PC-9 (cell line): Measurements from ENCODE around the gene MOB3B. TPM values are rescaled to one million over a fixed set of nuclear protein-coding genes. Genes with fewer than 3 reads are reported as not detected.
A peak's percentile ranks its signal among the peaks of the same experiment; 100 is the strongest.

Source experiments
- BruUV-seq: library from RNA; stranded (reverse); fragments of 400-500 nt; replicated peaks from 2 replicates; lab custom pipeline; 2021; lab: Mats Ljungman, UMichigan
- CTCF ChIA-PET: fragments of 300-600 bp; sonication (Branson Sonifier 250); formaldehyde crosslinking; loops from one replicate; lab custom pipeline; 2022; ENCODE audit warnings: antibody characterized with exemption; lab: Charles Lee
- POLR2A ChIA-PET: fragments of 300-600 bp; sonication (Branson Sonifier 250); formaldehyde crosslinking; loops from one replicate; lab custom pipeline; 2022; ENCODE audit warnings: antibody characterized with exemption; ENCODE audit not compliant: unreplicated experiment; lab: Charles Lee
- DNase-seq, 2 experiments: peaks; one replicate each; pipeline versions ENCODE4 v3.0.0 to v3.0.0-alpha.2; 2015 to 2022; ENCODE audit warnings: mixed read lengths in 1 of 2
- H2AFZ ChIP-seq: fragments of 200-600 bp; sonication (generic); 2 replicates; pipeline ENCODE4 v1.8.1; 2017; ENCODE audit warnings: antibody characterized with exemption
- H3F3A ChIP-seq: fragments of 200-600 bp; sonication (generic); 2 replicates; pipeline ENCODE4 v1.8.1; 2017; ENCODE audit warnings: antibody characterized with exemption, mild to moderate bottlenecking, low read depth; ENCODE audit not compliant: insufficient read depth
- H3K27ac ChIP-seq: fragments of 200-600 bp; sonication (generic); 2 replicates; pipeline ENCODE4 v1.6.1; 2016; ENCODE audit warnings: mixed run types
- H3K27me3 ChIP-seq: fragments of 200-600 bp; sonication (generic); 2 replicates; pipeline ENCODE4 v1.6.1; 2016; ENCODE audit warnings: low read depth, mixed run types; ENCODE audit not compliant: insufficient read depth
- H3K36me3 ChIP-seq: fragments of 200-600 bp; sonication (generic); 2 replicates; pipeline ENCODE4 v1.6.1; 2016; ENCODE audit warnings: low read depth, mixed run types
- H3K4me1 ChIP-seq: fragments of 200-600 bp; sonication (generic); replicated peaks from 2 replicates; pipeline ENCODE4 v1.6.1; 2016; ENCODE audit warnings: mixed run types; ENCODE audit not compliant: insufficient read depth
- H3K4me2 ChIP-seq: fragments of 200-600 bp; sonication (generic); 2 replicates; pipeline ENCODE4 v1.6.1; 2017; ENCODE audit warnings: mixed run types
- H3K4me3 ChIP-seq: fragments of 200-600 bp; sonication (generic); 2 replicates; pipeline ENCODE4 v1.6.1; 2016; ENCODE audit warnings: mixed run types
- H3K79me2 ChIP-seq: fragments of 200-600 bp; sonication (generic); 2 replicates; pipeline ENCODE4 v1.6.1; 2017; ENCODE audit warnings: low read depth, mixed run types
- H3K9me2 ChIP-seq: fragments of 200-600 bp; sonication (generic); 2 replicates; pipeline ENCODE4 v1.8.1; 2017; ENCODE audit warnings: mild to moderate bottlenecking; ENCODE audit not compliant: insufficient read depth
- H3K9me3 ChIP-seq: fragments of 200-600 bp; sonication (generic); 2 replicates; pipeline ENCODE4 v1.8.1; 2016; ENCODE audit warnings: low read depth; ENCODE audit not compliant: insufficient read depth
- H4K20me1 ChIP-seq: fragments of 200-600 bp; sonication (generic); 2 replicates; pipeline ENCODE4 v1.8.1; 2017; ENCODE audit not compliant: insufficient read depth
- EZH2 ChIP-seq: fragments of 200-600 bp; sonication (generic); IDR thresholded peaks from 2 replicates; pipeline ENCODE4 v1.8.0; 2017; ENCODE audit warnings: antibody characterized with exemption, low read depth
- intact Hi-C: fragments of 100-400 bp; cut with micrococcal nuclease; formaldehyde crosslinking; loops from one replicate; pipeline ENCODE4 v1.10.0; 2022; ENCODE audit not compliant: unreplicated experiment
- total RNA-seq: library from RNA; stranded (reverse); gene quantifications from 2 replicates; pipeline ENCODE4 v1.2.3, GENCODE V29; 2021
- TF ChIP-seq, protein P1 (sequence below): fragments of 200-600 bp; sonication (generic); conservative IDR thresholded peaks from 2 replicates; pipeline ENCODE4 v1.6.1; 2017; ENCODE audit warnings: mixed run types, antibody characterized with exemption, mild to moderate bottlenecking, moderate library complexity

MOB3B gene
- total RNA-seq, 1 experiment from 2014 or later, result 4.4 TPM

DNA sequence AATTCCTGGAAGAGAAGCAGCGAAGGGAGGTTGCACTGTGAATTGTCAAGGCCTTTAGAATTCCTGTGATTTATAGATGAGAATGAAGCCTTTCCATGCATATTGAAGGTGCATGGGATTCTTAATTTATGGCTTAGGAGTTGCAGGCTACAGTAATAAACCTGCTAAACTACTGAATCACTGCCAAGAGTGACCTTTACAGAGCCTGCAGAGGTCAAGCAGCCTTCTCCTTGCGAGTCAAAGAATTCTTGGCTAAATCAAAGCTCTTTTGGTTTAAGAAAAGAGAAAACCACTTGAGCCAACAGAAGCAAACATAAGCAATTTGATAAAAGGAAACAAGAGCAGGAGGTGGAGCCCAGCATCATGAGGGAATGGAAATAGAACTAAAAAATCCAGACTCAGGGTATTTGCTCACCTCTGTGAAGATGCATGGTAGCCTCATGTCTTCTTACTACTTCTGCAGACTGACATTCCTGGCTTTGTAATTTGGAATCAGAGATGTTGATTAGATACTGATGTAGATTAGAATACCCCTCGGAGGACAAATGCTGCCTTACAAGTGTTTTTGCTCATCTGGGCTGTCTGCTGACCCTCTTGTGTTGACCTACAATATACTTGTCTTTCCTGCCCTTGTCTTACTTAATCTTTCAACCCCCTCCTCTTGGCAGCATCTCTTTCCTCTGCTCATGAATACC, 95.8 kb downstream of the MOB3B start:
- Histone ChIP-seq H3K27ac (no peak overlapping the region), H3K4me3 (no peak overlapping the region), H3K27me3 (no peaks in the 10 kb centered on the region), H3K9me2 (no peaks in the 10 kb centered on the region), H3K36me3 (no peaks in the 10 kb centered on the region), H3K4me1 (peaks cover 21% of the 10 kb centered on the region), H3K4me2 (no peak overlapping the region), H3K79me2 (no peaks in the 10 kb centered on the region), H3F3A (0 out of 2 replicates have a peak, but pooled peaks cover 5% of the 10 kb centered on the region), H3K9me3 (no peaks in the 10 kb centered on the region), H2AFZ (no peak overlapping the region), H4K20me1 (no peaks in the 10 kb centered on the region)
- TF ChIP-seq, protein P1, sequence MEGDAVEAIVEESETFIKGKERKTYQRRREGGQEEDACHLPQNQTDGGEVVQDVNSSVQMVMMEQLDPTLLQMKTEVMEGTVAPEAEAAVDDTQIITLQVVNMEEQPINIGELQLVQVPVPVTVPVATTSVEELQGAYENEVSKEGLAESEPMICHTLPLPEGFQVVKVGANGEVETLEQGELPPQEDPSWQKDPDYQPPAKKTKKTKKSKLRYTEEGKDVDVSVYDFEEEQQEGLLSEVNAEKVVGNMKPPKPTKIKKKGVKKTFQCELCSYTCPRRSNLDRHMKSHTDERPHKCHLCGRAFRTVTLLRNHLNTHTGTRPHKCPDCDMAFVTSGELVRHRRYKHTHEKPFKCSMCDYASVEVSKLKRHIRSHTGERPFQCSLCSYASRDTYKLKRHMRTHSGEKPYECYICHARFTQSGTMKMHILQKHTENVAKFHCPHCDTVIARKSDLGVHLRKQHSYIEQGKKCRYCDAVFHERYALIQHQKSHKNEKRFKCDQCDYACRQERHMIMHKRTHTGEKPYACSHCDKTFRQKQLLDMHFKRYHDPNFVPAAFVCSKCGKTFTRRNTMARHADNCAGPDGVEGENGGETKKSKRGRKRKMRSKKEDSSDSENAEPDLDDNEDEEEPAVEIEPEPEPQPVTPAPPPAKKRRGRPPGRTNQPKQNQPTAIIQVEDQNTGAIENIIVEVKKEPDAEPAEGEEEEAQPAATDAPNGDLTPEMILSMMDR, result no peak
- no peak for TF ChIP-seq EZH2
- intact Hi-C loops, result no loop called here
- no TSS peak for BruUV-seq
- POLR2A ChIA-PET, result interaction anchor here (0.5 kb wide), 1 partner anchor 26 kb away, joined by 3 read pairs; no protein-coding TSS in a partner anchor
- CTCF ChIA-PET, result no interaction called here
- DNase-seq, result no peak

DNA sequence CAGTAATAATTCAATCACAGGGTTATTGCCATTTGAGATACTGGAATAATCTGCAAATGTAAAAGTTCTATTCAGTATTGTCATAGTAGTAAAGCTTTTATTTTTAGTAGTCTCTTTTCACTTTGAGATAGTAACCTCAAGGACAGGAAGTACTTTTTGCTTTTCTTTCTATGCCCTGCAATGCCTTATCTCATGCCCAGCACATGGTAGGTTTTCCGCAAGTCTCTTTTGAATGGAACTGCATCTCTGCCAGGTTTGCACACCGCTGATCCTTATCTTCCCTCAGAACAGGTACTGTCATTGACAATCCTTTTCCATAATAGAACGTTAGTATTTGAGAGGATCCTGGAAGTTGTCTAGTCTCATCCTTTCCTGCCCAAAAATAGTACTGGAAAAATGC, 97.3 kb downstream of the MOB3B start:
- POLR2A ChIA-PET, result no interaction called here
- CTCF ChIA-PET, result no interaction called here
- peaks cover 31% of the 10 kb centered on the region for H3K4me1 ChIP-seq

DNA sequence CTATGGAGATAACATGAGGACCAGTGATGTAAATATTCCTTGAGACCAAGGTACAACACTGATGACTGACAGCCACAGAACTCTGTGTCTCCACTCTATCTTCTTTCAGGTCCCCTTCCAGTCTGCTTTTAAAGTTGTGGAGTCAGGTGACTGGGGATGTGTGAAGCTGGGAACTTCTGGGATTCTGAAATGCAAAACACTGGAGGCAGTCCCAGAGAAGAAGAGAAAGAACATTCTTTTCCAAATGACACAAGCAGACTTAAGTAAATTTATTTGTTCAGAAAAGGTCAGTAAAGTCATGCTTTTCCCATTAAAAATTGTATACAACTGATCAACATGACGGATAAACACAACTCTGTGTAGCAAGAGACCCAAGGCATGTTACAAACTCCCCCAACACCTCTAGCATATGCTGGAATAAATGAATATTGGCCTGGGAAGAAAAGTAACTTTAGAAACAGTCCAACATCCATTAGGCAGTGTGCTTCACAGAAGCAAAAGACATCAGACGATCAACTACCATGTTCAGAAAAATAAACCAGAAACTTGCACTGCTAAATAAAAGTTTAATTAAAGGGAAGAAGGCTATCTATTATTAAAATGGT, 98.0 kb downstream of the MOB3B start:
- Histone ChIP-seq H3K27ac (peak overlapping the region; percentile 54), H3K79me2 (no peaks in the 10 kb centered on the region), H3K4me3 (no peak overlapping the region), H3K4me1 (peaks cover 37% of the 10 kb centered on the region), H3K27me3 (no peaks in the 10 kb centered on the region), H3F3A (0 out of 2 replicates have a peak, but pooled peaks cover 5% of the 10 kb centered on the region), H4K20me1 (no peaks in the 10 kb centered on the region), H3K9me2 (no peaks in the 10 kb centered on the region), H3K9me3 (no peaks in the 10 kb centered on the region), H2AFZ (no peak overlapping the region), H3K4me2 (peak overlapping the region; percentile 49; the same call in 1 of the 2 replicates), H3K36me3 (no peaks in the 10 kb centered on the region)
- BruUV-seq, result no TSS peak
- ChIA-PET POLR2A (no interaction called here), CTCF (no interaction called here)
- no peak for DNase-seq
- TF ChIP-seq EZH2, result no peak
- TF ChIP-seq, protein P1, result no peak
- intact Hi-C loops, result no loop called here

More for the DNA sequence above, 97.3 kb downstream of the MOB3B start:
- no TSS peak for BruUV-seq
- Histone ChIP-seq H3K9me3 (no peaks in the 10 kb centered on the region), H3K9me2 (no peaks in the 10 kb centered on the region), H3K4me3 (no peak overlapping the region), H3F3A (0 out of 2 replicates have a peak, but pooled peaks cover 5% of the 10 kb centered on the region), H4K20me1 (no peaks in the 10 kb centered on the region), H3K4me2 (no peak overlapping the region), H2AFZ (no peak overlapping the region), H3K36me3 (no peaks in the 10 kb centered on the region), H3K79me2 (no peaks in the 10 kb centered on the region), H3K27ac (no peak overlapping the region), H3K27me3 (no peaks in the 10 kb centered on the region)
- TF ChIP-seq, protein P1, result no peak
- TF ChIP-seq EZH2, result no peak
- intact Hi-C loops, result no loop called here
- no peak for DNase-seq
